Trophoblast cell (in vitro differentiated cells and primary cell): ENCODE measurements around the gene FARP2.

Source experiments
- DNase-seq, 2 donors: peaks; one replicate each; pipeline ENCODE4 v3.0.0-alpha.2; 2016
- H2AFZ ChIP-seq: 2 replicates; pipeline ENCODE4 v1.6.1; 2013; ENCODE audit warnings: low read length, moderate library complexity, mild to moderate bottlenecking; ENCODE audit not compliant: insufficient read depth, poor library complexity
- H2AK5ac ChIP-seq: 2 replicates; pipeline ENCODE4 v1.6.1; 2013; ENCODE audit warnings: mild to moderate bottlenecking, low read length
- H2BK120ac ChIP-seq: 2 replicates; pipeline ENCODE4 v1.6.1; 2013; ENCODE audit warnings: low read length, mild to moderate bottlenecking, moderate library complexity; ENCODE audit not compliant: insufficient read depth, poor library complexity
- H2BK12ac ChIP-seq: 2 replicates; pipeline ENCODE4 v1.6.1; 2013; ENCODE audit warnings: mild to moderate bottlenecking, low read length, moderate library complexity
- H2BK5ac ChIP-seq: 2 replicates; pipeline ENCODE4 v1.6.1; 2013; ENCODE audit warnings: low read length, low read depth, moderate library complexity, mild to moderate bottlenecking; ENCODE audit not compliant: poor library complexity
- H3K14ac ChIP-seq: 2 replicates; pipeline ENCODE4 v1.6.1; 2013; ENCODE audit warnings: mild to moderate bottlenecking, low read length
- H3K18ac ChIP-seq: 2 replicates; pipeline ENCODE4 v1.6.1; 2013; ENCODE audit warnings: mild to moderate bottlenecking, low read length
- H3K23ac ChIP-seq: 2 replicates; pipeline ENCODE4 v1.6.1; 2013; ENCODE audit warnings: low read length
- H3K27ac ChIP-seq: 2 replicates; pipeline ENCODE4 v1.5.1; 2013; ENCODE audit warnings: low read depth, mild to moderate bottlenecking, inconsistent platforms, low read length, moderate library complexity
- H3K27me3 ChIP-seq: 2 replicates; pipeline ENCODE4 v1.6.1; 2013; ENCODE audit warnings: inconsistent platforms, mild to moderate bottlenecking, low read length, moderate library complexity; ENCODE audit not compliant: insufficient read depth
- H3K36me3 ChIP-seq, 2 experiments: 1 replicate in 1 of 2; 2 replicates in 1 of 2; pipeline ENCODE4 v1.6.1; 2013; ENCODE audit warnings: low read length in 2 of 2, mild to moderate bottlenecking in 2 of 2, moderate library complexity in 1 of 2; ENCODE audit not compliant: insufficient read depth in 2 of 2, control insufficient read depth in 1 of 2
- H3K4ac ChIP-seq: 2 replicates; pipeline ENCODE4 v1.6.1; 2013; ENCODE audit warnings: low read depth, mild to moderate bottlenecking, low read length, moderate library complexity
- H3K4me1 ChIP-seq, 2 experiments: 1 replicate in 1 of 2; 2 replicates in 1 of 2; pipeline ENCODE4 v1.6.1; 2013; ENCODE audit warnings: low read length in 2 of 2, mild to moderate bottlenecking in 2 of 2, moderate library complexity in 1 of 2; ENCODE audit not compliant: insufficient read depth in 2 of 2, control insufficient read depth in 1 of 2
- H3K4me2 ChIP-seq: 2 replicates; pipeline ENCODE4 v1.6.1; 2013; ENCODE audit warnings: inconsistent platforms, mild to moderate bottlenecking, low read length, moderate library complexity
- H3K4me3 ChIP-seq: 2 replicates; pipeline ENCODE4 v1.5.1; 2013; ENCODE audit warnings: mild to moderate bottlenecking, low read depth, low read length, inconsistent platforms
- H3K79me1 ChIP-seq: one replicate; pipeline ENCODE4 v1.6.1; 2013; ENCODE audit warnings: low read length
- H3K79me2 ChIP-seq: 2 replicates; pipeline ENCODE4 v1.6.1; 2013; ENCODE audit warnings: low read length, mild to moderate bottlenecking; ENCODE audit not compliant: control insufficient read depth, insufficient read depth, poor library complexity
- H3K9ac ChIP-seq: 2 replicates; pipeline ENCODE4 v1.6.1; 2013; ENCODE audit warnings: mild to moderate bottlenecking, low read length
- H3K9me3 ChIP-seq: 2 replicates; pipeline ENCODE4 v1.6.1; 2013; ENCODE audit warnings: low read depth, mild to moderate bottlenecking, control low read depth, inconsistent platforms, low read length; ENCODE audit not compliant: insufficient read depth
- H4K12ac ChIP-seq: 2 replicates; pipeline ENCODE4 v1.6.1; 2013; ENCODE audit warnings: low read depth, mild to moderate bottlenecking, low read length, moderate library complexity
- H4K8ac ChIP-seq: 2 replicates; pipeline ENCODE4 v1.6.1; 2013; ENCODE audit warnings: low read depth, mild to moderate bottlenecking, low read length, moderate library complexity
- H4K91ac ChIP-seq: one replicate; pipeline ENCODE4 v1.6.1; 2013; ENCODE audit warnings: low read depth, mild to moderate bottlenecking, low read length, moderate library complexity
- WGBS: extraction: QIAGEN DNeasy Blood & Tissue Kit; methylation state at CpG from one replicate; pipeline ENCODE4 v1.1.7; 2013; ENCODE audit warnings: missing lambda C conversion rate; ENCODE audit not compliant: insufficient read length, insufficient coverage; ENCODE audit errors: extremely low coverage; 5-methylcytosine and 5-hydroxymethylcytosine counted together

The FARP2 gene

DNA sequence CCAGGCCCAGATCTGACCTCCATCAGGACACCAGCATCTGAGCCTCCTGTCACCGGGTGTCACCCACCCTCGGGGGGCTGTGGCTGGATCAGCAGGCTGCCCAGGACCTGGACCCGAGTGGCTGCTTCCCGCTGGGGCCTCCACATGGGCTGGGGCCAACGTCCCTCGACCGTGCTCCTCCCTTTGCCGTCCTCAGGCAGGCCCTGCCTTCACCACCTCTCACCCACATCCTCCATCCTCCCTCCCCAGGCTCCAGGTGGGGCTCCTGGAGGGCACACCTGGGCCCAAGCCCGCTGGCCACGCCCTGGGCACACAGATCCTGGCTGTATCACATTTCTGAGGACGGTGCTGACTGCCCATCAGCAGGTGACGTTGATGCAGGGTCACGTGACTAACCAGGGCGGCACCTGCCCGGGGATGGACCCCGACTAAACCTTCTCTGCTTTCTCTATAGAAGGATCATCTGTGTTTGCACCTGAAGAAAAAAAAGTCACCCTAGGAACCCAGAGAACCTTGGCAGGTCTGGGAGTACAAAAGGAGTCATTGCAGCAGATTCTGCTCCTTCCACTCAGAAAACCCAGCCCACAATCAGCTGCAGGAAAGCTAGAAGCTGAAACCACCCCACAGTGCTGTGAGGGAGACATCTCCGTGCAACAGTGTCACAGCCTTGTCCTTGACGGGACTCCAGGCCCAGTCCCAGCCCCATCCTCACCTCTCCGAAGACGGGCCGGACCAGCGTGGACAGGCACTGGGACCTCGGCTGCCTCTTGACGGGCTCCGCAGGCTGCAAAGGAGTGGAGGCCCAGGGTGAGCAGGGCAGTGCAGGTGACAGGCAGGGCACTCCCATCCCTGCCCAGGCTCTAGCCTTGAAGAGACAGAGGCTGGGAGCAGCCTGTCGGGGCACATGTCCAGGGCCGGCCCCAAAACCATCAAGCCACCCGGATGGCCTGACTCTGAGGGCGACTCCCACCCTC lies 141.1 kb downstream of the FARP2 start:
- Histone ChIP-seq H2BK12ac (no peak overlapping the region), H3K27ac (no peak overlapping the region), H3K36me3 (peaks cover 84 to 86% of the 10 kb centered on the region in 2 experiments), H3K9me3 (peaks cover 5% of the 10 kb centered on the region), H3K9ac (no peak overlapping the region), H2BK5ac (no peak overlapping the region), H4K12ac (no peak overlapping the region), H3K27me3 (no peaks in the 10 kb centered on the region), H2AK5ac (no peak overlapping the region), H3K23ac (no peak overlapping the region), H3K4me1 (no peaks in the 10 kb centered on the region), H2BK120ac (no peak overlapping the region), H3K4ac (no peak overlapping the region), H3K18ac (no peak overlapping the region), H3K79me2 (no peaks in the 10 kb centered on the region), H4K91ac (no peak overlapping the region), H2AFZ (no peak overlapping the region), H3K14ac (no peak overlapping the region), H3K79me1 (no peaks in the 10 kb centered on the region), H4K8ac (no peak overlapping the region), H3K4me2 (no peak overlapping the region), H3K4me3 (no peak overlapping the region)
- DNase-seq: no peak
- no CpG with 5 or more reads among the region's 29 CpGs for WGBS

DNA sequence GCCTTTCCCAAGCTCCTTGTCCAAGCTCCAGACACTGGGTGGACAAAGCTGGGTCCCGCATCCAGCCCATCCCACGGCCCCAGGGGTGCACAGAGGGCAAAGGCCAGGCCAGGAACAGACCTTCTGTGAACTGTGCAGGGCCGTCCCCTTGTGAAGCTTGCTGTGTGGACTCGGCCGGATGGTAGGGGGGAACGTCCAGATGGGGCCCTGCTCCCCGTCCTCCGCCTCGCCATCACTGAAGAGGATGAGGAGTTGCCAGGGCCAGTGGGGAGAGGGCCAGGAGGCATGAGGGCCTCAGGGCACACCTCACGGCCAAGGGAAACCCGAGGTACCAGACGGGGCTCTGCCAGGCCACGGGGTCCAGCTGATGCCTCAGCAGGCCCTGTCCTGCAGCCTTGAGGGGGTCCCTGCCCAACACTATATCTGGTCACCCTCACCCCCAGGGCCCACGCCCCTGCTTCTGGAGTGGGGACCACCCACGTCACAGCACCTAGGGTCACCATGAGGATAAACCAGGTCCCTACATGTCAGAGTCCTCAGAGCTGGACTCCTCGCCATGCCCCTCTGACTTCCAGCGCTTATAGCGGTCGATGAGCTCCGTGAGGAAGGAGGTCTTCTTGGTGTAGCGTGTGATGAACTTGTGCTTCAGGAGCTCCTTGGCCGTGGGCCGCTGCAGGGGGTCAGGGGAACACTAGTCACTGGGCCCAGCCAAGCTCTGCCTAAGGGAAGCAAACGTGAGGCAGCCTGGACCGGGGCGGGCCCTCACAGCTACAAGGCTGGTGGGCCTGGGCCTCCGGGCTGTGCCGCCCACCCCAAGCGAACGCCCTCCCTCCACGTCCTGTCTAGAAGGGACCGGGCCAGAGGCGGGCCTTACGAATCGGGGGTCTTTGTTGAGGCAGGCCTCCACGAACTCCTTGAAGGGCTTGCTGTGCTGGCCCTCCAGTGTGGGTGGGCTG lies 142.3 kb downstream of the FARP2 start:
- Histone ChIP-seq H2AFZ (no peak overlapping the region), H3K4me1 (no peaks in the 10 kb centered on the region), H3K27me3 (no peaks in the 10 kb centered on the region), H2BK120ac (no peak overlapping the region), H3K27ac (no peak overlapping the region), H3K9me3 (peaks cover 5% of the 10 kb centered on the region), H3K4me2 (no peak overlapping the region), H4K8ac (no peak overlapping the region), H3K79me1 (no peaks in the 10 kb centered on the region), H3K4me3 (no peak overlapping the region), H3K9ac (no peak overlapping the region), H4K12ac (no peak overlapping the region), H3K36me3 (peaks cover 79% of the 10 kb centered on the region in 2 experiments), H3K79me2 (no peaks in the 10 kb centered on the region), H4K91ac (no peak overlapping the region), H2AK5ac (no peak overlapping the region), H2BK12ac (no peak overlapping the region), H3K23ac (no peak overlapping the region), H2BK5ac (no peak overlapping the region), H3K14ac (no peak overlapping the region), H3K4ac (no peak overlapping the region), H3K18ac (no peak overlapping the region)
- no peak for DNase-seq
- no CpG with 5 or more reads among the region's 36 CpGs for WGBS

DNA sequence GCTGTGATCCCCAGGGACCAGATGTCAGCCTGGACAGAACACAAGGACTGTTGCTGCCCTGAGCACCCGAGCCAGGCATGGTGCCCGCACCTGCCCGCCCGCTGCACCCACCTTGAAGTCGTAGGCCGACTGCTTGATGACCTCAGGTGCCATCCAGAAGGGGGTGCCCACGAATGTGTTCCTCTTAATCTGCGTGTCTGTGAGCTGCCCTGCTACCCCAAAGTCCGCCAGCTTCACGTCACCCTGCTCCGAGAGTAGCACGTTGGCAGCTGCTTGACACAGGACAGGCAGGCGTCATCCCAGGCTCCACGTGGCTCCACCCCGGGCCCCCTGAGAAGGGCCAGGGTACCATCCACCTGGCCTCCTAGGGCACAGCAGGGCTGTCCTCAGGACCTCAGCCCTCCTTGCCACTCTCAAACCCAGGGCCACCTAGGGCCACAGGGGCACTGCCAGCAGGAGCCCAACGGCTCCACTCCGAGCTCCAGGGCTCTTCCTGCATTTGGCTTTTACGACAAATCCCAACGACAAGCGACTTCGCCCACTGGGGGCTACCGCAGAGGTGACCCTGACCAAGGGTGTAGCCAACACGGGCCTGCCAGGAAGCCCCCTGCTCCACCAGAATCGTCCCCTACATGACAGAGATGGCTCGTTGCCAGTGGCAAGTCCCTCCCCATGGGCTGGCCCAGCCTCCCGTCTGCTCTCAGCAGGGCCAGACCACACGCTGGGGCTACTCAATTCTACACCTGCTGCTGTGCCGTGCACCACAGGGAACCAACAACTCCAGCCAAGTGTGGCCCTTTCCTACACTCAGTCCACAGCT lies 143.3 kb downstream of the FARP2 start:
- no peaks in the 10 kb centered on the region for H3K4me1 ChIP-seq
- peak overlapping the region; percentile 15 for H3K18ac ChIP-seq
- no peak overlapping the region for H2BK5ac ChIP-seq
- no peak overlapping the region for H3K14ac ChIP-seq
- no peak for DNase-seq
- no CpG with 5 or more reads among the region's 28 CpGs for WGBS
- H3K36me3 ChIP-seq: peaks cover 72 to 78% of the 10 kb centered on the region in 2 experiments
- H2AK5ac ChIP-seq: no peak overlapping the region
- no peak overlapping the region for H3K4ac ChIP-seq
- no peaks in the 10 kb centered on the region for H3K79me2 ChIP-seq
- peaks cover 5% of the 10 kb centered on the region for H3K9me3 ChIP-seq
- H2BK120ac ChIP-seq: no peak overlapping the region
- H2AFZ ChIP-seq: no peak overlapping the region
- H3K4me2 ChIP-seq: no peak overlapping the region
- H4K12ac ChIP-seq: no peak overlapping the region
- H4K91ac ChIP-seq: no peak overlapping the region
- H2BK12ac ChIP-seq: no peak overlapping the region
- no peak overlapping the region for H3K27ac ChIP-seq
- H3K79me1 ChIP-seq: no peaks in the 10 kb centered on the region
- H3K9ac ChIP-seq: no peak overlapping the region
- no peak overlapping the region for H4K8ac ChIP-seq
- no peak overlapping the region for H3K4me3 ChIP-seq
- H3K27me3 ChIP-seq: no peaks in the 10 kb centered on the region
- no peak overlapping the region for H3K23ac ChIP-seq

DNA sequence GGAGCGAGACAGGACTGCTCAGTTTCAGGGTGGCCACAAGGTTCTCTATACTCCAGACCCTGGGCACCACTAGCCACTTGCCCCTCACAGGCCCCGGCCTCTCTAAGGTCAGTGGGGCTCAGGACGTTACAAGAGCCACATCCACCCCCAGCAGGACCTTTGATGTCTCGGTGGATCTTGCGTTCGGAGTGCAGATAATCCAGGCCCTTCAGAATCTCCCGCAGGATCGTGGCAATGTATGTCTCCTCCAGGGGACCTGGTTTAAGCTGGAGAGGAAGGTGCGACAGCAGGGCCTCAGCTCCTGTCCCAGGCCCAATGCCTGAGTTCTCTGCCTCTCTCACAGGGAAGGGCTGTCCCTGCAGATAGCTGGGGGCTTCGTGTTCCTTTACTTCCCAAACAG lies 143.9 kb downstream of the FARP2 start:
- H4K91ac ChIP-seq: no peak overlapping the region
- H4K8ac ChIP-seq: no peak overlapping the region
- no peak overlapping the region for H3K4me3 ChIP-seq
- no peak overlapping the region for H2BK120ac ChIP-seq
- no peak overlapping the region for H3K4me2 ChIP-seq
- no peak overlapping the region for H4K12ac ChIP-seq
- H2AFZ ChIP-seq: no peak overlapping the region
- no peak overlapping the region for H3K27ac ChIP-seq
- no peak overlapping the region for H3K23ac ChIP-seq
- no peak overlapping the region for H2BK5ac ChIP-seq
- WGBS: no CpG with 5 or more reads among the region's 10 CpGs
- H2AK5ac ChIP-seq: no peak overlapping the region
- peaks cover 68 to 71% of the 10 kb centered on the region in 2 experiments for H3K36me3 ChIP-seq
- H3K4ac ChIP-seq: no peak overlapping the region
- no peak overlapping the region for H2BK12ac ChIP-seq
- H3K79me2 ChIP-seq: no peaks in the 10 kb centered on the region
- H3K79me1 ChIP-seq: no peaks in the 10 kb centered on the region
- H3K14ac ChIP-seq: no peak overlapping the region
- DNase-seq: no peak
- H3K4me1 ChIP-seq: no peaks in the 10 kb centered on the region
- no peak overlapping the region for H3K18ac ChIP-seq
- no peaks in the 10 kb centered on the region for H3K27me3 ChIP-seq
- H3K9ac ChIP-seq: no peak overlapping the region
- peaks cover 5% of the 10 kb centered on the region for H3K9me3 ChIP-seq
